NT2/D1 (cell line): ENCODE measurements around the gene TMIE.
A peak's percentile ranks its signal among the peaks of the same experiment; 100 is the strongest.

Experiments
- DNase-seq: peaks from one replicate; pipeline ENCODE4 v3.0.0-alpha.2; 2011; ENCODE audit warnings: low read depth, low spot score
- H3K27me3 ChIP-seq: 2 replicates; pipeline ENCODE4 v1.6.0; 2011; ENCODE audit warnings: mild to moderate bottlenecking; ENCODE audit not compliant: insufficient read length, insufficient read depth
- H3K36me3 ChIP-seq: 2 replicates; pipeline ENCODE4 v1.6.1; 2011; ENCODE audit warnings: mild to moderate bottlenecking, low read length, mixed read lengths; ENCODE audit not compliant: insufficient read depth, insufficient read length
- H3K4me1 ChIP-seq: 2 replicates; pipeline ENCODE4 v1.5.1; 2011; ENCODE audit not compliant: insufficient read depth, insufficient read length
- H3K4me3 ChIP-seq: 2 replicates; pipeline ENCODE4 v1.5.1; 2011; ENCODE audit warnings: low read depth; ENCODE audit not compliant: insufficient read length
- H3K9ac ChIP-seq: 2 replicates; pipeline ENCODE4 v1.6.0; 2011; ENCODE audit warnings: low read depth; ENCODE audit not compliant: insufficient read length
- H3K9me3 ChIP-seq: 2 replicates; pipeline ENCODE4 v1.5.1; 2011; ENCODE audit warnings: mild to moderate bottlenecking, low read length; ENCODE audit not compliant: insufficient read depth
- SUZ12 ChIP-seq: IDR thresholded peaks from 2 replicates; pipeline ENCODE4 v1.6.1; 2011; ENCODE audit not compliant: insufficient read length, insufficient read depth; ENCODE audit errors: extremely low read depth
- YY1 ChIP-seq: IDR thresholded peaks from 2 replicates; pipeline ENCODE4 v1.6.1; 2011; ENCODE audit not compliant: insufficient read length, insufficient read depth
- ZNF274 ChIP-seq: IDR thresholded peaks from 2 replicates; pipeline ENCODE4 v1.6.1; 2011; ENCODE audit warnings: mild to moderate bottlenecking, low read depth, low read length

TMIE gene

GRCh38 chr3:46681856-46682540 lies 19.2 kb upstream of the TMIE start:
- H3K9ac ChIP-seq = peak overlapping the region; percentile 25
- no peak overlapping the region for H3K4me3 ChIP-seq
- no peaks in the 10 kb centered on the region for H3K27me3 ChIP-seq
- TF ChIP-seq YY1 (no peak), ZNF274 (no peak), SUZ12 (no peak)
- DNase-seq = no peak
- H3K9me3 ChIP-seq = no peaks in the 10 kb centered on the region
- H3K36me3 ChIP-seq = peaks cover 6% of the 10 kb centered on the region
- H3K4me1 ChIP-seq = peaks cover 12% of the 10 kb centered on the region

GRCh38 chr3:46682974-46683373 lies 18.2 kb upstream of the TMIE start:
- H3K4me1 ChIP-seq = peaks cover 9% of the 10 kb centered on the region
- H3K9me3 ChIP-seq = no peaks in the 10 kb centered on the region
- no peak overlapping the region for H3K4me3 ChIP-seq
- no peaks in the 10 kb centered on the region for H3K27me3 ChIP-seq
- DNase-seq = no peak
- H3K9ac ChIP-seq = no peak overlapping the region
- TF ChIP-seq YY1 (no peak), ZNF274 (no peak), SUZ12 (no peak)
- H3K36me3 ChIP-seq = peaks cover 12% of the 10 kb centered on the region

GRCh38 chr3:46684891-46685290 lies 16.3 kb upstream of the TMIE start:
- no peaks in the 10 kb centered on the region for H3K9me3 ChIP-seq
- no peak overlapping the region for H3K4me3 ChIP-seq
- no peak overlapping the region for H3K9ac ChIP-seq
- DNase-seq = no peak
- peaks cover 9% of the 10 kb centered on the region for H3K4me1 ChIP-seq
- TF ChIP-seq ZNF274 (no peak), SUZ12 (no peak), YY1 (no peak)
- no peaks in the 10 kb centered on the region for H3K27me3 ChIP-seq
- H3K36me3 ChIP-seq = peaks cover 12% of the 10 kb centered on the region

GRCh38 chr3:46685446-46685845 lies 15.7 kb upstream of the TMIE start:
- Histone ChIP-seq H3K4me1 (peaks cover 9% of the 10 kb centered on the region), H3K9me3 (no peaks in the 10 kb centered on the region), H3K36me3 (peaks cover 12% of the 10 kb centered on the region), H3K27me3 (no peaks in the 10 kb centered on the region), H3K4me3 (no peak overlapping the region), H3K9ac (no peak overlapping the region)
- no peak for TF ChIP-seq SUZ12
- no peak for TF ChIP-seq YY1
- TF ChIP-seq ZNF274 = no peak
- no peak for DNase-seq

GRCh38 chr3:46690798-46691197 lies 10.4 kb upstream of the TMIE start:
- Histone ChIP-seq H3K9ac (no peak overlapping the region), H3K4me1 (peaks cover 26% of the 10 kb centered on the region)
- TF ChIP-seq SUZ12 (no peak), YY1 (no peak), ZNF274 (no peak)

GRCh38 chr3:46692566-46692990 lies 8.6 kb upstream of the TMIE start:
- no peak for DNase-seq

More at GRCh38 chr3:46690798-46691197, 10.4 kb upstream of the TMIE start:
- H3K36me3 ChIP-seq = peaks cover 6% of the 10 kb centered on the region
- peaks cover 7% of the 10 kb centered on the region; the same call in 1 of the 2 replicates for H3K9me3 ChIP-seq
- H3K4me3 ChIP-seq = no peak overlapping the region
- DNase-seq = no peak
- peaks cover 21% of the 10 kb centered on the region for H3K27me3 ChIP-seq

GRCh38 chr3:46693038-46693891 lies 7.9 kb upstream of the TMIE start, which contains the start of gene ALS2CL:
Gene ALS2CL (minus strand): TSS chr3:46693679. CDS start chr3:46689440, 4,239 bp downstream.
- H3K9ac ChIP-seq = peak within 1 kb of the TSS; percentile 84

More at GRCh38 chr3:46692566-46692990, 8.6 kb upstream of the TMIE start:
- peaks cover 3% of the 10 kb centered on the region for H3K36me3 ChIP-seq
- TF ChIP-seq ZNF274 = no peak
- TF ChIP-seq YY1 = no peak
- TF ChIP-seq SUZ12 = no peak
- peaks cover 21% of the 10 kb centered on the region for H3K27me3 ChIP-seq
- peak overlapping the region; percentile 84 for H3K9ac ChIP-seq
- peak overlapping the region; percentile 71 for H3K4me3 ChIP-seq
- H3K4me1 ChIP-seq = peaks cover 36% of the 10 kb centered on the region
- H3K9me3 ChIP-seq = peaks cover 7% of the 10 kb centered on the region; the same call in 1 of the 2 replicates

More at GRCh38 chr3:46693038-46693891, 7.9 kb upstream of the TMIE start, which contains the start of gene ALS2CL:
- Histone ChIP-seq H3K4me3 (peak within 1 kb of the TSS; percentile 71), H3K9me3 (peaks cover 7% of the 10 kb centered on the region; the same call in 1 of the 2 replicates), H3K4me1 (peaks cover 36% of the 10 kb centered on the region), H3K36me3 (no peaks in the 10 kb centered on the region), H3K27me3 (peaks cover 21% of the 10 kb centered on the region)
- peak; percentile 32 for DNase-seq
- TF ChIP-seq SUZ12 (no peak), ZNF274 (no peak), YY1 (no peak)
